Forelimb muscle (tissue), 1 donor: ENCODE measurements around the gene MROH2B. TPM values are rescaled to one million over a fixed set of nuclear protein-coding genes. Genes with fewer than 3 reads are reported as not detected.

Experiments
- DNase-seq: peaks from one replicate; pipeline ENCODE4 v3.0.0-alpha.2; 2013; ENCODE audit warnings: low read depth
- polyA plus RNA-seq: library from polyadenylated mRNA; unstranded; fragments of 120-200 nt; gene quantifications from one replicate; pipeline ENCODE4 v1.2.1, GENCODE V29; 2013; ENCODE audit not compliant: insufficient read length

The MROH2B gene
- polyA plus RNA-seq, result 0.10 TPM

DNA sequence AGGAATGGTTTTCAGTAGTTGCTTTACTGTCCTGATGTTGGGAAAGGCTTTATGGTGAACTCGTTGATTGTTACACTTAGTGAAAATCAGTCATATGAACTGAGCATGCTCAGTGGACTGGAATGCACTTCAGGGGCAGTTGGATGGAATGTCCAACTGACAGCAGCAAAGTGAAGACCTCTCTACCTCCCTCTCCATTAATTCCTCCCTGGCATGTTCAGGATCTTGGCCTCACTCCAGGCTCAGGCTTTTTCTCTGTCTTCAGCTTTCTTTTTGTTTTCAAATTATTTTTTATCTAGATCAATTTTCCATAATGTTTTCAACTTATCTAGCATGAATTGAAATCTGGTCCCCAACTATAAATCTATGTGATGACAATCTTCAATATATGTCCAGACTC, at the start of gene MROH2B:
MROH2B (minus strand) TSS at position 101 of the 400 bp plus-strand sequence. CDS start 490 bp downstream, outside the sequence.
- no peak for DNase-seq

GRCh38 chr5:41120600-41120999, 49.5 kb upstream of the MROH2B start:
- no peak for DNase-seq

GRCh38 chr5:41118177-41118576, 47.0 kb upstream of the MROH2B start:
- DNase-seq, result no peak

DNA sequence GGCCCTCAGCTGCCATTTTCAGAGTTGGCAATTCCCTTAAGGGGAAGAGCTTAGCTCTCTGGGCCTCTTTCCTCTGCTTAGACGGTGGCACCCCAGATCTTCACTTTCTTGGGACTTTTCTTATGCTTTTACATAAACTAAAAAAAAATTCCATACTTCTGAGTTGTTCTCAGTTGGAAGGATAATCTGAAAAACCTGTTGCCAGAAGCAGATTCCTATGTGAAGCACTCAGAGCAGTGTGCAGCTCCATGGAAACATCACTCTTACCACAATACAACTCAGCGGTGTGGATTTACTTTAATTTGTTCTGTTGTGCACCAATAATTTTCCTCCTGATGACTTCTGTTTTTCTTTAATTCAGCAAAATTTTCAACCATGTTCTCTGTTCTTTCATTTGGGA, 44.1 kb upstream of the MROH2B start:
- DNase-seq, result peak; percentile 5

GRCh38 chr5:41112486-41113455, 41.6 kb upstream of the MROH2B start:
- DNase-seq, result no peak

DNA sequence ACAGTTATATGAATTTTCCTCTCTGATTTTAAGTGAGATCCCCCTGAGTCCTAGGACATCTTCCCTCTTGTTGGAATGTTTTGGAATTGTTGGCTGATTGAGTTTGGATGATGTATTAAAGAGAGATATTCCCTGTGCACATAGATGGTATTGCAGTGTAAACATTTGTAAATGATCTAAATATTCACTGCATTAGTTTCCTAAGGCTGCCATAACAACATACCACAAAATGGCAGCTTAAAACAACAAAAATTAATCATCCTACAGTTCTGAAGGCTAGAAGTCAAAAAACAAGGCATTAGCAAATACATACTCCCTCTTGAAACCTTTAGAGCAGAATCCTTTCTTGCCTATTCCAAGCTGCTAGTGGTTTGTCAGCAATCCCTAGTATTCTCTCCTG, 38.0 kb upstream of the MROH2B start:
- no peak for DNase-seq

DNA sequence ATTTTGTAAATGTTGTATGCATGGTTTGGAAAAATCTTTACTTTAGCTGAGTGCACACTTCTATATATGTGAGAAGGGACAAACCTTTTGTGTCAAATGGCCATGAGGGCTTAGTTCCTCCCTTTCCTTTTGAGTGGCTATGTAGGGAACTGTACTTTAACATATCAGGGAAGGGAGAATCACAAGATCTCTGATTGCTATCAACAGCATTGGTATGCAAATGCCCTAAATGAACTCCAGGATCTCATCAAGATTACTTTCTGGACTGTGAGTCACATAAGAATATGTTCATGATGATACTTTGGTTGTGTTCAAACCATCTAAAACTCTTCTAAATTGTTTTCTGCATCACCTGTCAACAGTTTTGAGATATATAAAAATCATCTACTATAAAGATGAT, 31.2 kb upstream of the MROH2B start:
- no peak for DNase-seq

DNA sequence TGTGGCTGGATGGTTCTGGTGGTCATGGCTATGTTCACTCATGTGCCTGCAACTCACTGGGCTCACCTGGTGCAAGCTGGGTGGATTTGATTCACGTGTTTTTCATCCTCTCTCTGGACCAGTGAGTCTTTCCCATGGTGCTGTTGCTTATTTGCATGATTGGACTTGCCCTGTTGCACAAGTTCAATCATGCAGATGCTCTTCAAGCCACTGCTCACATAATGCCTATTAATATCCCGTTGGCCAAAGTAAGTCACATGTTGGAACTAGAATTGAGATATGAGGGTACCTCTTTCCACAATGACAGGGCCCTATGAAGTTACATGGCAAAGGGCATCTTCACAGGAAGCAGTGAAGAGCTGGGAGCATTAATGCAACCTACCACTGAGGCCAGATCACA, 26.5 kb upstream of the MROH2B start:
- no peak for DNase-seq

GRCh38 chr5:41095324-41096101, 24.4 kb upstream of the MROH2B start:
- no peak for DNase-seq

GRCh38 chr5:41094871-41095270, 23.7 kb upstream of the MROH2B start:
- no peak for DNase-seq

DNA sequence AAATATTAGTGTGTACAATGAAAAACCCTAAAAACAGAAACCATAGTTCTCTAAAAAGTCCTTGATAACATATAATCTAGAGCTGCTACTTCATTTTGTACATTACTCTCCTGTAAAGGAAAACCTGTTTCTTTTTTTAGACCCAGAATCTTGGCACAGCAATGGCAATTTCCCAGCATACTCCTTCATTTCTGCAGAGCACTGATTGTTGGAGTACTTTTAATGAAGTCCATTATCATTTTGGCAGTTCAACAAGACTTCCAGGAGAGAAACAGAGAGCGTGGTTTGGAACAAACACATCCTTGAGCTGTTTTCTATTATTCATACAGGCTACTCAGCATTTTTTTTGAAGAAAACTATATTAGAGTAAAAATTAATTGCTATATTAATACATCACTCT, 22.7 kb upstream of the MROH2B start:
- no peak for DNase-seq

- DNase-seq, result no peak
Observed at GRCh38 chr5:41087461-41087860, 16.3 kb upstream of the MROH2B start.

GRCh38 chr5:41083306-41083705, 12.2 kb upstream of the MROH2B start:
- DNase-seq, result no peak

GRCh38 chr5:41071975-41072374, 833 bp upstream of the MROH2B start:
- DNase-seq, result no peak

GRCh38 chr5:41067714-41068568, 3.2 kb downstream of the MROH2B start:
- DNase-seq, result no peak

GRCh38 chr5:41065691-41066335, 5.3 kb downstream of the MROH2B start:
- DNase-seq, result no peak

DNA sequence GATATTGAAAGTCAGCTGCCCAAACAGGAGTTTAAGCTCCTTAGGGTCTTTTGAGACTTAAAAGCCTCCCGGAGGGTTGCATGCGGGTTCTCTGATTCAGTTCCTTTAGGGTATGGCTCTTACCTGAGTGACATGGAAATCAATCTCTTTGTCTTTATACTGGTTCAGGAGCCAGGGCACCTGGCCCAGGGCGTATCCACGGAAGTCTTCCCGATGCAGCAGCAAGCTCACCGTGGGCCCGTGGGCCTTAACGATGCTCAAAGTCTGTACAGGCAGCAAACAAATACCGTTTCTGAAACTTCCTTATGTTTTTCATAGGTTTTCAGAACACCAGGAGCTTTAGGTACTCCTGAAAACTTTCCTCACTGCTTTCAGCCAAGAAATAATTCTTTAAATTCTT, 13.2 kb downstream of the MROH2B start:
- no peak for DNase-seq

GRCh38 chr5:41057231-41057630, 13.9 kb downstream of the MROH2B start:
- DNase-seq, result no peak

- no peak for DNase-seq
Observed at GRCh38 chr5:41048986-41049385, 22.2 kb downstream of the MROH2B start.

- no peak for DNase-seq
Observed at GRCh38 chr5:41043109-41043747, 27.9 kb downstream of the MROH2B start.

DNA sequence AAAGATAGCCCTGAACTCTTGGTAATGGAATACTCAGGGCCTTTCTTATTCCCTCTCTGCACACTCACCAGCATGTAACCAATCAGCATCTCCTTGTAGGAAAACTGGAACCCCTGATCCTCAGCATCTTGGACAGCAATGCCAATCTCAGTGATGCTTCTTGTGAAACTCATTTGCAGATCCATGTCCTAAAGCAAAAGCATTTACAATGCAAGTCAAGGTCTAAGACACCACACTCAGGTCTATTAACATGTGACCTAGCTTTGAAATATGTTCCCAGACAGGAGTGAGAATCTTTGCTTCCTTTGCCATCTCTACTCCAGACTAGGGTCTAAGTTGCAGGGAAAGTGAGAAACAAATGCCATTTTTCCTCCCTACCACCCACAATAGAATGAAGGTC, 38.2 kb downstream of the MROH2B start:
- no peak for DNase-seq
